Effector memory CD8-positive, alpha-beta T cell (primary cell): Measurements from ENCODE around the gene ITGA3.

Experiments
- ATAC-seq: fragments of 150-1000 bp; cut with Tn5 transposase; replicated peaks from 2 replicates; pipeline ENCODE4 v1.10.0; 2021; ENCODE audit warnings: mild to moderate bottlenecking, moderate library complexity
- DNase-seq, 3 experiments: peaks; one replicate each; pipeline ENCODE4 v3.0.0; 2021
- H3K27ac Mint-ChIP-seq, 2 donors: one replicate each; pipeline ENCODE4 v1.8.0; 2022; ENCODE audit warnings: mild to moderate bottlenecking in 2 of 2, mixed read lengths in 2 of 2, moderate library complexity in 2 of 2
- H3K27me3 Mint-ChIP-seq, 2 donors: one replicate each; pipeline ENCODE4 v1.8.0; 2022; ENCODE audit warnings: mixed read lengths in 2 of 2
- H3K36me3 Mint-ChIP-seq: one replicate; pipeline ENCODE4 v1.8.0; 2022; ENCODE audit warnings: mild to moderate bottlenecking, moderate library complexity, mixed read lengths; ENCODE audit not compliant: insufficient read depth
- H3K4me1 Mint-ChIP-seq, 2 donors: one replicate each; pipeline ENCODE4 v1.8.0; 2022; ENCODE audit warnings: low read depth in 2 of 2, mixed read lengths in 2 of 2
- H3K4me3 Mint-ChIP-seq, 2 donors: one replicate each; pipeline ENCODE4 v1.8.0; 2022; ENCODE audit warnings: mild to moderate bottlenecking in 2 of 2, mixed read lengths in 2 of 2, moderate library complexity in 2 of 2
- H3K9me3 Mint-ChIP-seq, 2 donors: one replicate each; pipeline ENCODE4 v1.8.0; 2022; ENCODE audit warnings: mixed read lengths in 2 of 2

ITGA3 gene

DNA sequence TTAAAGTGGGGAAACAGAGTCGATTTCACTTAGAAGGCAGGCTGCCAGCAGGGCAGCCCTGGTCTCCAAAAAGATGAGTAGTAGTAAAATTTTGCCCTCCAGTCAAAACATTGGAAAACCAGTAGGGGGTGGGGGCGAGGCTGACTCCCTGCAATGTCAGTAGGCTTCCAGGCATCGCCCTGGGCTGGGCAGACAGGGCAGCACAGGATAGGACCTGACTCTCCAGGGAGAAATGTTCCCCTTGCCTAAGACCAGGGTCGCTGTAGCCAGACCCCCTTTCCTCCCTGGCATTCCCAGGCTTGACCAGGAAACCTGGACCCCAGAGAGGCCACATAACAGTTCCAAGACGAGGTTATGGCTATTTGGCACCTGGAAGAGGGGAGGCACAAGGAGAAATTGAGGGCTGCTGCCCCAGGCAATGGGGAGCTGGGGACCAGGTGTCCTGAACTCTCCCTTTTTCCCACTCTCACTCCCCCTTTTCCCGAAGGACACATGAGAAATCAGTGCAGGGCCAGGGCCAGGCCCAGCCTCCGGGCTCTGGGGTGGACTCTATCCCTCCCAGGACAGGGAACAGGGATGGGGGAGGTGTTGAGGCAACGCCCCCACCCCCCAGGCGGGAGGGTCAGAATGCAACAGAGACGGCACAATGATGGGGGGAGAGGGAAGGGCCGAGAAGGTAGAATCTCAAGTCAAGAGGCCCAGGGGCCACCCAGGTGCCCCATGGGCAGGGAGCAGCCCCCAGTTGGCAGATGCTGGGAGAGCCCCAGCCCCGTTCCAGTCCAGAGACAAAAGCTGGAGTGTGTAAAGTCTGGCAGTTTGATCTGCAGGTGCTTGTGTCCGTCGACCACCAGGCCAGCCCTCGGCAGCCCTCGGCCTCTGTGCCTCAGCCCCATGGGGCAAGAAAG is 78.5 kb downstream of the ITGA3 start:
- peaks cover 26 to 28% of the 10 kb centered on the region in 2 donors for H3K4me1 Mint-ChIP-seq
- H3K27me3 Mint-ChIP-seq: peaks cover 0 to 6% of the 10 kb centered on the region in 2 donors
- peaks cover 55% of the 10 kb centered on the region for H3K36me3 Mint-ChIP-seq

DNA sequence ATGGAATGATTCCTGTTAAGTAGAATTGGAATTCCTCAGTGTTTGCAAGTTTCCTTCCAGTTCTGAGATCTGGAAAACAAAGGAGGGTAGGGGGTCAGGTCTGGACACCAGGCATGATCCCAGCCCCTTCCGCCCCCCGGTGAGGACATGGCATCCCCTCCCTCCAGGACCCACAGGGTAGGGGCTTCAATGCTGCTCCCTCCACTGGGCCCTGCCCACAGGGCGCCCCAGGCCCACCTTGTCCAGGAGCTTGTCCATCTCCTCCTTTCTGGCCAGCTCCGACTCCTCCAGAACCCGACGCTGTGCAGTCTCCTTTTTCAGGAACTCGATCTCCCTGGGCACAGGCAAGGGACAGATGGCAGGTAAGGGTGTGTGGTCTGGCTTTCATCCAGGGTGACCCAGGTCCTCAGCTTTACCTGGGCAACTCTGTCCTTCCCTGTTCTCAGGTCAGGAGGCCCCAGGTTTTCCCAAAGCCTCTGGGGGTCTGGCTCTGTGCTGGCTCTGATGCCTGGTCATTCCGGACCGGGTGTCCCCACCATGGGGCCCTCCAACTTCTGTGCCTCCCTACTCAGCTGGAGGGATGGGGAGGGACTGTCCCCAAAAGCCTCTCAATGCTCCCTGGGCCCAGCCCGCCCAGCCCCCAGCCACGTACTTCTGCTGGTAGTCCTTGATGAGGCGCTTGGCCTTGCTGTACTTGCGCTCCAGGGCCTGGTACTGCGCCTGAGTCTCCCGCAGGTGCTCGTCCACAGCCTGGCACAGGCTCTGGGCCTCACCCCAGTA is 79.6 kb downstream of the ITGA3 start:
- DNase-seq: no peak
- peak overlapping the region in 1 of 2 donors; percentile 32 for H3K27ac Mint-ChIP-seq
- no peak overlapping the region for H3K4me3 Mint-ChIP-seq
- peaks cover 59% of the 10 kb centered on the region for H3K36me3 Mint-ChIP-seq
- H3K4me1 Mint-ChIP-seq: peaks cover 36 to 37% of the 10 kb centered on the region in 2 donors
- ATAC-seq: no peak
- H3K27me3 Mint-ChIP-seq: peaks cover 0 to 5% of the 10 kb centered on the region in 2 donors
- no peaks in the 10 kb centered on the region for H3K9me3 Mint-ChIP-seq

More for the DNA sequence above, 78.5 kb downstream of the ITGA3 start:
- no peak for ATAC-seq
- no peak for DNase-seq
- H3K9me3 Mint-ChIP-seq: no peaks in the 10 kb centered on the region
- H3K4me3 Mint-ChIP-seq: no peak overlapping the region
- H3K27ac Mint-ChIP-seq: peak overlapping the region in 1 of 2 donors; percentile 44

DNA sequence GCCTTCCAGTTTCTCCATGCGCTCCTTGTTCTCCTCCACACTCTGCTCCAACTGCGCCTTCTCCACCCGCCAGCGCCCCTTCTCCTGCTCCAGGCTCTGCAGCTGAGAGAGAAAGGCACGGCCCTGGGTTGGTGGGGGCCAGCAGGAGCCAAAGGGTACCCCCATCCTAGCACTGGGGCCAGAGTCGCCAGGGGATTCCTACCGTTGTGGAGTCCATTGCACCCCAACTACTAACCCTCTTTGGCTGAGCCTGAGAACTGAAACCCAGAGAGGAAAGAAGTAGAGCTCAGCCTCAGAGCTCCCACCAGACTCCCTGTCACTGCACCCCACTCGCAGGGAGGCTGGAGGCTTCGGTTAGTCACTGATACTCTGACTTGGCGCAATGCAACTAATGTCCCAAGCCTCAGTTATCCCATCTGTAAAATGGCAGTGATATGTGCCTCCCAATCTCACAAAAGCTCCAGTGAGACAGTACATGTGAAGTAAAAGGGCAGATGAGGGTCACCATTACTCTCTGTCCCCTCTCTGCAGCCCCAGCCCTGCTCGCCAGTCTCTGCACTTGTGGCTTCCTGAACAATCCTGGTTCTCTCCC is 80.3 kb downstream of the ITGA3 start:
- peaks cover 35 to 38% of the 10 kb centered on the region in 2 donors for H3K4me1 Mint-ChIP-seq

DNA sequence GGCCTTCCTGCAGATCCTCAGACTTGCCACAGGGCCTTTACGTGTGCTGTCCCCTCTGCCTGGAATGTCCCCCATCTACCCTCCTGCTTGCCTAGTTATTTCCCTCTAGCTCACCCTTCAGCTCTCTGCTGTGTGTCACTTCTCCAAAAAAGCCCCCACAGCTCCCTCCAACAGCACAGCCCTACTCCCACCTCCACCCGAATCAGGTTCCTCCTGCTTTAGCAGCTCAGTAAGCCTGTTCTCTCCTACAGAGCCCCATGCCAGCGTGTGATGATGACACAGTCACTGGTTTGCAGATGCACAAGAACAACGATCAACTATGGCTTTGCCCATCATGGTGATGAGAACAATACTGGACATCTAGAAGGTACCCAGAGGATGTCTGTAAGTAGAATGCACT is 81.1 kb downstream of the ITGA3 start:
- H3K4me3 Mint-ChIP-seq: no peak overlapping the region
- H3K4me1 Mint-ChIP-seq: peaks cover 40 to 41% of the 10 kb centered on the region in 2 donors
- no peaks in the 10 kb centered on the region for H3K9me3 Mint-ChIP-seq
- H3K36me3 Mint-ChIP-seq: peaks cover 58% of the 10 kb centered on the region
- no peak overlapping the region for H3K27ac Mint-ChIP-seq
- DNase-seq (no peak), ATAC-seq (no peak)
- H3K27me3 Mint-ChIP-seq: no peaks in the 10 kb centered on the region

More for the DNA sequence above, 80.3 kb downstream of the ITGA3 start:
- Mint-ChIP-seq H3K9me3 (no peaks in the 10 kb centered on the region), H3K36me3 (peaks cover 57% of the 10 kb centered on the region), H3K4me3 (no peak overlapping the region), H3K27me3 (no peaks in the 10 kb centered on the region), H3K27ac (peak overlapping the region in 1 of 2 donors; percentile 32)
- ATAC-seq (no peak), DNase-seq (no peak)

DNA sequence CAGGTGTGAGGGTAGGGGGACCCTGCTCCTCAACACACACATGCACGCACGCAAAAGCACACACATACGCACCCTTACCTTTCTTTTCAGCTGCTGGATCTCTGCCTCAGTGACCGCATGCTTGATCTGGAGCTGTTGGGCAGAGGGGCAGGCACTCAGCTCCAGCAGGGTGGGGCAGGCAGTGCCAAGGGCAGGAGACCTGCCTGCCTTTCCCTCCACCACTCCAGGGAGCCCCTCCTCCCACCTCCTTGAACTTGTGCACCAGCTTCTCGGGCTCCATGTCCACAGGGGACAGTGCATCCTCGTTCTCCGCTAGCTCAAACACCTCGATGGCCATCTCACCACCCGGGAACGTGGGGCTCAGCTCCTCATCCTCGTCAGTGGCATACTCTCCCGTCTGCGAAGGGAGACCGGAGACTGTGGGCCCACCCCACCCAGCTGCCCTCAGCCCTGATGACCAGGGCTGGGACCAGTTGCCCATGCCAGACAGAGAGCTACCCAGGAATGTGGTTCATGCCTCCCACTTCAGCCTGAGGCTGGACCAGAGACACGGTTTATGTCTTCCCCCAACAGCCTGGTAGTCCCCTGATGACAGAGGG is 83.4 kb downstream of the ITGA3 start:
- Mint-ChIP-seq H3K4me3 (no peak overlapping the region), H3K4me1 (peaks cover 56 to 61% of the 10 kb centered on the region in 2 donors), H3K27me3 (no peaks in the 10 kb centered on the region), H3K27ac (peak overlapping the region; percentile 91 to 97), H3K9me3 (no peaks in the 10 kb centered on the region), H3K36me3 (peaks cover 55% of the 10 kb centered on the region)
- no peak for ATAC-seq
- DNase-seq: no peak
